Chondrocyte (in vitro differentiated cells): ENCODE measurements around the gene TADA2B. TPM values are rescaled to one million over a fixed set of nuclear protein-coding genes. Genes with fewer than 3 reads are reported as not detected.

ENCODE experiments used
- DNase-seq: peaks from one replicate; pipeline ENCODE4 v3.0.0; 2021; ENCODE audit warnings: mixed read lengths, low spot score
- H3K27ac Mint-ChIP-seq: one replicate; pipeline ENCODE4 v1.8.0; 2021; ENCODE audit warnings: mild to moderate bottlenecking, moderate library complexity, mixed read lengths; ENCODE audit not compliant: unreplicated experiment
- H3K27me3 Mint-ChIP-seq: 2 replicates; pipeline ENCODE4 v1.8.0; 2021; ENCODE audit warnings: low read depth, mixed read lengths
- H3K36me3 Mint-ChIP-seq: 2 replicates; pipeline ENCODE4 v1.8.0; 2021; ENCODE audit warnings: low read depth, mixed read lengths
- H3K4me1 Mint-ChIP-seq: 2 replicates; pipeline ENCODE4 v1.8.0; 2021; ENCODE audit warnings: low read depth, mild to moderate bottlenecking, mixed read lengths
- H3K4me3 Mint-ChIP-seq: one replicate; pipeline ENCODE4 v1.8.0; 2021; ENCODE audit warnings: mild to moderate bottlenecking, moderate library complexity, mixed read lengths; ENCODE audit not compliant: unreplicated experiment
- H3K9me3 Mint-ChIP-seq: 2 replicates; pipeline ENCODE4 v1.8.0; 2021; ENCODE audit warnings: low read depth, mixed read lengths
- CTCF ChIP-seq: fragments of 200-600 bp; sonication (generic); IDR thresholded peaks from 2 replicates; pipeline ENCODE4 v1.5.0; 2021; ENCODE audit warnings: antibody characterized with exemption, mild to moderate bottlenecking, moderate library complexity
- total RNA-seq: library from RNA; stranded (reverse); gene quantifications from 3 replicates; pipeline ENCODE4 v1.2.1, GENCODE V29; 2021

TADA2B gene
- total RNA-seq, 1 donor from 2014 or later = 18.5 TPM

GRCh38 chr4:7029921-7030320 is 13.3 kb upstream of the TADA2B start:
- peaks cover 25% of the 10 kb centered on the region for H3K4me1 Mint-ChIP-seq
- H3K27me3 Mint-ChIP-seq = no peaks in the 10 kb centered on the region
- H3K27ac Mint-ChIP-seq = no peak overlapping the region
- H3K36me3 Mint-ChIP-seq = peaks cover 18% of the 10 kb centered on the region
- H3K9me3 Mint-ChIP-seq = no peaks in the 10 kb centered on the region
- H3K4me3 Mint-ChIP-seq = no peak overlapping the region
- TF ChIP-seq CTCF = no peak
- DNase-seq = peak; percentile 80

- no peak for TF ChIP-seq CTCF
- H3K4me1 Mint-ChIP-seq = peaks cover 28% of the 10 kb centered on the region
- peak; percentile 52 for DNase-seq
- no peak overlapping the region for H3K4me3 Mint-ChIP-seq
- no peaks in the 10 kb centered on the region for H3K9me3 Mint-ChIP-seq
- H3K36me3 Mint-ChIP-seq = peaks cover 18% of the 10 kb centered on the region
- no peaks in the 10 kb centered on the region for H3K27me3 Mint-ChIP-seq
- peak overlapping the region; percentile 18 for H3K27ac Mint-ChIP-seq
These were observed 12.3 kb upstream of the TADA2B start for GRCh38 chr4:7030856-7031255.

GRCh38 chr4:7031558-7032449 is 11.4 kb upstream of the TADA2B start:
- peaks cover 34% of the 10 kb centered on the region for H3K4me1 Mint-ChIP-seq
- peaks cover 15% of the 10 kb centered on the region for H3K36me3 Mint-ChIP-seq
- no peaks in the 10 kb centered on the region for H3K27me3 Mint-ChIP-seq
- H3K4me3 Mint-ChIP-seq = no peak overlapping the region
- no peak for DNase-seq
- H3K27ac Mint-ChIP-seq = peak overlapping the region; percentile 78
- TF ChIP-seq CTCF = no peak
- no peaks in the 10 kb centered on the region for H3K9me3 Mint-ChIP-seq

- peaks cover 15% of the 10 kb centered on the region for H3K36me3 Mint-ChIP-seq
- H3K4me1 Mint-ChIP-seq = peaks cover 42% of the 10 kb centered on the region
- DNase-seq = no peak
- peak overlapping the region; percentile 78 for H3K27ac Mint-ChIP-seq
- no peaks in the 10 kb centered on the region for H3K9me3 Mint-ChIP-seq
- H3K4me3 Mint-ChIP-seq = no peak overlapping the region
- H3K27me3 Mint-ChIP-seq = no peaks in the 10 kb centered on the region
- TF ChIP-seq CTCF = no peak
These were observed 10.6 kb upstream of the TADA2B start for GRCh38 chr4:7032596-7032995.

GRCh38 chr4:7034262-7035081 is 8.7 kb upstream of the TADA2B start:
- peak overlapping the region; percentile 41 for H3K27ac Mint-ChIP-seq
- no peaks in the 10 kb centered on the region for H3K27me3 Mint-ChIP-seq
- H3K4me1 Mint-ChIP-seq = peaks cover 42% of the 10 kb centered on the region
- no peak for TF ChIP-seq CTCF
- no peaks in the 10 kb centered on the region for H3K9me3 Mint-ChIP-seq
- no peak overlapping the region for H3K4me3 Mint-ChIP-seq
- peak; percentile 66 for DNase-seq
- peaks cover 8% of the 10 kb centered on the region for H3K36me3 Mint-ChIP-seq
